DMS79 (cell line): Measurements from ENCODE around the gene PDE6D.
"Not testable (repeated sequence)": the region's sequence is repeated elsewhere in the genome, so short reads cannot be mapped to it uniquely, and the experiment has no call there.

Experiments used
- DNase-seq: peaks from one replicate; lab custom pipeline; 2025; lab: John Stamatoyannopoulos, UW

Gene PDE6D

DNA sequence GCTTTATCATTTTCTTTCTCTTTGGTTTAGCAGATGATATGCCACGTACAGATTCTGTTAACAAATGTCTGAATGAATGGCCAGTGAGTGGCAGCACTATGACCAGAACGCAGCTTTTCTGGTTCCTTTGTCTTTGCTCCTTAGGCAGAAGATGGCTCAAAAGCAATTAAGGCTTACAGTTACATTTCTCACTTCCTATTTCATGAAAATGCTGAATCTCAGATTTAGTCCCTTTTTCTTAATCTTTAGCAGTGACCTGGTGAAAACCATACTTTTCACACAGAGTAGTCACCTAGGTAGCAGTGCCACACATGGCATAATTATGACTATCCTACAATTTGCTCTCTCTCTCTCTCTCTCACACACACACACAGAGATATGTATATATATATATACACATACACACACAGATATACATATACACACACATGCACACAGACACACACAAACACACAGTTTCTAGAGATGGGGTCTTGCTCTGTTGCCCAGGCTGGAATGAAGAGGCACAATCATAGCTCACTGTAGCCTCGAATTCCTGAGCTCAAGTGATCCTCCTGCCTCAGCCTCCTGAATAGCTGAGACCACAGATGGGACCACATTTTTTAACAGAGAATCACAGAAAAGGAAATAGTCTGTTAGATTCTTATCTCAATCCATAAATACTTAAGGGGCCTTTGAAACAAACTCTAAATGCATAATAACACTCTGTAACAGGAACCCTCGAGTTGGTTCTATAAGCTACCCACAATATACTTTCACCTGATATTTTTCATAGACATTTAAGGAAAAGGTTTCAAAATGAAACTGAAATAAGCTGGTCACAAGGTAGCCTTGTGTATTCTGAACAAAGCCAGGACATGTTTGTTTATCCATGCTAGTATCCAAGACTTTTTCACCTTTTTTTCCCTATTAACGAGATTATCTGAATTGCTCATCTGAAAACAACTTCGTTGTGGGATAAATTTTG, 11.6 kb downstream of the PDE6D start:
- no peak for DNase-seq

DNA sequence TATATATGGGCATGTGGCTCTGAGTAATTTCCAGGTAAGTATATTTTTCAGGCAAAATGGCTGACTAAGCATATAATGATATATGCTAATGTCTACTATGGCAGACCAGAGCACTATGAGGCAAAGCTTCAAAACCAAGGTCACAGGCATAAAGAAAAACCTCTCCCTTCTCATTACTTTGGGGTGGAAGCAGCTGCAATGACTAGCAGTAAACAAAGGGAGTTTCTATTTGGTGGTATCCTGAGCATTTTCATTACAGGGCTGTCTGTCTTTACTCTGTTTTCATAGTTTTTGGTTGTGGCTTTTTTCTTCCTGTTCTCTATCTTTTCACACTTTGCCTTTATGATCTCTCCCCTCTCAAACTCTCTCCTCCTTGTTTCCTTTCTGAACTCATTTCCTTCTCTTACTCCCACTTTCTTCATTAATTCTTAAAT, 15.6 kb downstream of the PDE6D start:
- DNase-seq, result no peak

DNA sequence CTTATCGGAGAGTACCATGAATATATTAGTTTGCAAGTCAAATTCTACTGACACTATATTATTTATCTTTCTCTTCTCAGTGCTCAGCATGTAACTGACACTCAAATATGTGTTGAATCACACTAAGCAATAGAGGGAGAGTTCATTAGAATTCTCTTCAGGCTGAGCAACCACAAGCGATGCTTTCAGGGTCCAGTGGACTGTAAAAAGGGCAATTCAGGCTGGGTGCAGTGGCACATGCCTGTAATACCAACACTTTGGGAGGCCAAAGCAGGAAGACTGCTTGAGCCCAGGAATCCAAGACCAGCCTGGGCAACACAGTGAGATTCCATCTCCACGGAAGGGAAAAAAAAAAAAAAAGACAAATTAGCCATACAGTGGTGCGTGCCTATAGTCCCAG, 16.3 kb downstream of the PDE6D start:
- DNase-seq, result no peak

DNA sequence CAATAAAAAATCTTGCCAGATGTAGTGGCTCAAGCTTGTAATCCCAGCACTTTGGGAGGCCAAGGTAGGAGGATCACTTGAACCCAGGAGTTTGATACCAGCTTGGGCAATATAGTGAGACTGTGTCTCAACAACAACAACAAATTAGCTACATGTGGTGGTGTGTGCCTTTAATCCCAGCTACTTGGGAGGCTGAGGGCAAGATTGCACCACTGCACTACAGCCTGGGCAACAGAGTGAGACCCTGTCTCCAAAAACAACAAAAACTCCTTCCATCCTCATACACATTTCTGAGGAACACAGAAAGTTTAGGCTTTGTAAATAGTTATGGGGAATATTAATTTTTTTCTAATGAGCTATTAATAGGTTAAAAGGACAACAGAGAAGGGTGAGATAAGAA, 17.0 kb downstream of the PDE6D start:
- no peak for DNase-seq

DNA sequence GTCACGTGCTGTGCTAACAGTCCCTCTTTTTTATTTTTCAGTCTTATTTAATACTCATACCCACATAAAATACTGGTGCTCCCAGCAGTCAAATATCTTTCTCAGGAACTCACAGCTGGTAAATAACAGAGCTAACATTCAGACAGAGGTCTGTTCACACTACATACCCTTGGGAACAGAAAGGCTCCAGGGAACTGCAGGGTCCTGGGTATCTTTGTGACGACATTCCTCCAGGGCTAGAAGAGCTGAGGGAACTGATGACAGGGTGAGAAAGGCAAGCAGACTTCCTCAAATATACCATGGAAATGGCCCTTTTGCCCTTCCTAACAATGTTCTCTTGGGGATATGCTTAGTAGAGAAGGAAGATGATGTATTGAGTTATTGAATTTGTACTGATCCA, 19.3 kb downstream of the PDE6D start:
- DNase-seq, result no peak

DNA sequence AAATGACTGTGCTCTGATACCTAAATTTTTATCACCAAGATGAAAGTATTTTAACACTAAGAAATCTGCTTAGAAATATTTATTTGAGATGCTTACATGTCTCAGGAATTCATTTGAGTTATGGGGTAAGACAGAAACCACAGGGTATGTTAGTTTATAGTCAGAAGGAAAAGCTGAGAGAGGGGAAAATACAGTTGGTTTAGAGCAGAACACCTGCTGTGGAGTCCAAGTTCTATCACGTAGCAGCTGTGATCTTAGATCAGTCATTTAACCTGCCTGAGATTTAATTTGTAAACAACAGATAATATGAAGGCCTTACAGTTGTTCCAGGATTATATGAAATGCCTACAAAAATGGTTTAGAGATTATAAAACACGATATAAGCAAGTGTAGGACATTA, 29.0 kb downstream of the PDE6D start:
- no peak for DNase-seq

DNA sequence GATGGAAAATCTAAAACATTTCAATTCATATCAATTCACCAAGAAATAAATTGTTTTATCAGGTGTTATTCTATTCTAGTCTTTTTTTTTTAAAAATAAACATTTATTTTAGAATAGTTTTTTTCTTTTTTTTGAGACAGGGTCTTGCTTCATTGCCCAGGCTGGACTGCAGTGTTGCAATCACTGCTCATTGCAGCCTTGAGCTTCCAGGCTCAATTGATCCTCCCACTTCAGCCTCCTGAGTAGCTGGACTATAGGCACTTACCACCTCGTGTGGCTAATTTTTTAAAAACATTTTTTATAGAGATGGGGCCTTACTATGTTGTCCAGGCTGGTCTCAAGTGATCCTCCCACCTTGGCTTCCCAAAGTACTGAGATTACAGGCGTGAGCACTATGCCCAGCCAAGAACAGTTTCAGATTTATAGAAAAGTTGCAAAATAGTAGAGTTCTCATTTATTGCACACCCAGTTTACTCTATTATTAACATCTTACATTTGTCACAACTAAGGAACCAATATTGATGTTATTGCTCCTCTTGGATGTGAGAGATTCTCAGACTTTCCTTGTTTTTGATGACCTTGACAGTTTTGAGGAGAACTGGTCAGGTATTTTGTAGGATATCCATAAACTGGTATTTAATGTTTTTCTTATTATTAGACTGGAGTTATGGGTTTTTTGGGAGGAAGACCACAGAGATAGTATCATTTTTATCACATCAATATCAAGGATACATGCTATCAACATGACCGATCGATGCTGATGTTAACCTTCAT, 29.9 kb downstream of the PDE6D start:
- DNase-seq, result no peak

DNA sequence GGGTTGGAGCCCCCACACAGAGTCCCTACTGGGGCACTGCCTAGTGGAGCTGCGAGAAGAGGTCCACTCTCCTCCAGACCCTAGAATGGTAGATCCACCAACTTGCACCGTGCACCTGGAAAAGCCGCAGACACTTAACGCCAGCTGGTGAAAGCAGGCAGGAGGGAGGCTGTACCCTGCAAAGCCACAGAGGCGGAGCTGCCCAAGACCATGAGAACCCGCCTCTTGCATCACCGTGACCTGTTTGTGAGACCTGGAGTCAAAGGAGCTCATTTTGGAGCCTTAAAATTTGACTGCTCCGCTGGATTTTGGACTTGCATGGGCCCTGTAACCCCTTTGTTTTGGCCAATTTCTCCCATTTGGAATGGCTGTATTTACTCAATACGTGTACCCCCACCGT, 32.1 kb downstream of the PDE6D start:
- DNase-seq, result not testable (repeated sequence)

DNA sequence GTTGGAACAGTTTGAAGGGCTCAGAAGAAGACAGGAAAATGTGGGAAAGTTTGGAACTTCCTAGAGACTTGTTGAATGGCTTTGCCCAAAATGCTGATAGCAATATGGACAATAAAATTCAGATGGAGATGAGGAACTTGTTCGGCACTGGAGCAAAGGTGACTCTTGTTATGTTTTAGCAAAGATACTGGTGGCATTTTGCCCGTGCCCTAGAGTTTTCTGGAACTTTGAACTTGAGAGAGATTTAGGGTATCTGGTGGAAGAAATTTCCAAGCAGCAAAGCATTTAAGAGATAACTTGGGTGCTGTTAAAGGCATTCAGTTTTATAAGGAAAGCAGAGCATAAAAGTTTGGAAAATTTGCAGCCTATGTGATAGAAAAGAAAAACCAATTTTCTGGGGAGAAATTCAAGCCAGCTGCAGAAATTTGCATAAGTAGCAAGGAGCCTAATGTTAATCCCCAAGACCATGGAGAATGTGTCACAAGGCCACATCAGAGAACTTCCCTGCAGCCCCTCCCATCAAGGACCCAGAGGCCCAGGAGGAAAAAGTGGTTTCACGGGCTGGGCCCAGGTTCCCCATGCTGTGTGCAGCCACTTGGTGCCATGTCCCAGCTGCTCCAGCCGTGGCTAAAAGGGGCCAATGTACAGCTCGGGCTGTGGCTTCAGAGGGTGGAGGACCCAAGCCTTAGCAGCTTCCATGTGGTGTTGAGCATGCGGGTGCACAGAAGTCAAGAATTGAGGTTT, 32.8 kb downstream of the PDE6D start:
- not testable (repeated sequence) for DNase-seq

DNA sequence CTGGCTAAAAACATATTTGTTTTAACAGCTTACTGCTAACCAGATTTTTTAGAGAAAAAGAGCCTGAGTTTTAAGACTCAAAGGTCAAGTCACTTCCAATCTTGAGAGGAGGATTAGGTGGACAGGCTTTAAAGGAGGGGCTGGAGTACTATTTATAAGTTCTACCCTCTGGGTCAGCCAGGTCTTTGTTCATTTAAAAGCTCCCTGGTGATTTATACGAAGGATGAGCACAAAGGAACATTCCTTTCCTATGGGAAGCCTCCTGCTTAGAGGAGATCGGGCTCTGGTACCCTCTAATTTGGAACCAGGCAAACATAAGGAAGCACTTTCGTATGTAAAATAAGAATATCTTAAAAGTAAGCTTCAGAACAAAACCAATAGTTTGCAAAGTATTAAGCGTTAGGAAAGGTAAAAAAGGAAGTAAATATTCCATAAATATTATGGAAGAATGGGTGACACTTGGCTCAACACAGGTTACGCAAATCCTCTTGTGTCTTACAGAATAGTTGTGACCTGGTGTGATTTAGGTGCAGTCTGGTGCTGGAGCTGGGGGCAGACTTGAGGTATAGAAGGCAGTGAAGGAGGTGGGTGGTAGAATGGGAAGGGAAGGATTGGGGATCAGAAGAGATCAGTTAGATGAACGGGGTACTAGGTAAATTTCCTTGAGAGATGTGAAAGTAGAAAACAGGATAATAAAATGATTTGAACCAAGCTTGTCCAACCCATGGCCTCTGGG, 35.6 kb downstream of the PDE6D start:
- DNase-seq, result no peak

DNA sequence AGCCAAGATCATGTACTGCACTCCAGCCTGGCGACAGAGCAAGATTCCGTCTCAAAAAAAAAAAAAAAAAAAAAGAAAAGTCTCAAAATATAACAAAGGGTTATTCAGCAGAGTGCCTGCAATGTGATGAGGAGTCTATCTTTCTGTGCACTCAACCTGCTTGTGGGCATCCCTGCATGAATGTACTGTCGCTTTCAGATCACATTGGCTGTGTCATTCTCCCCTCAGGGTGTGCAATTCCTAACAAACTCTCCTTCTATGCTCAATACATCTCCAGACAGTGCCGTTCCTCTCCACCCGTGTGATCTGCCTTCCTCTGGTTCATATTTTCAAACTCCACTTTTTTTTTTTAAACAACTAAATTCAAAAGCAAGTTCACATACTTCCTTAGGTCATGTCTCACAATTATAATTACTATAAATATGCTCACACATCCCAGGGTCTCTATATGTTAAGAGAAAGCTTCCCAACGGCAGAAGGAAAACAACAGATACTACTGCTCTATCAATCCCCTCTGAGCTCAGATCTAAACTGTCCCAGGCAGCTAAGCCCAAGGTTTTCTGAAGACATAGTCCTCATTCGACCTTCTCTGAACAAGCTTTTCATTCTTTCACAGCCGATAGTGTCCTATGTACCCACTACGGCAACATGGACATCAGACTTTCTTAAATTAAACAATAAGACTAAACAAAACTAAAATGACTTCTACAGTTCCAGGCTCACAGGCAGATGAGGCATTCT, 37.5 kb downstream of the PDE6D start:
- no peak for DNase-seq

DNA sequence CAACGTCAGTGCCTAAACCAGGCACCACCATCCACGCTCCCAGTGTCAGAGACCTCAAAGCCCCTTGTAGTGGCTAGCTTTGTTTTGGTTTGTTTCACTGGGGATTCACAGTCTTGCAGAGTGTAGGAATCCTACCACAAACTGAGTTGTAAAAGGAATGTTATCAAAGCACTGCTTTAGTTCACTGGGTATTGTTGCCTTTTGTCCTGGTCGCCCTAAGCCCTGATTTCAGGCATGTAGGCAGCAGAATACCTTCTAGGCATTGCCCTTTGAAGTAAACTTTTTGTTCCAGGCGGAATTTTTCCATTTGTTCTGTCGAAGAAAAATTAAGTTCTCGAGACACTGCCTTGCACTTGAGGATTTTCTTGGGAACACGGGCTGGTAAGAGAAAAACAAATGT, 43.3 kb downstream of the PDE6D start:
- DNase-seq, result no peak

DNA sequence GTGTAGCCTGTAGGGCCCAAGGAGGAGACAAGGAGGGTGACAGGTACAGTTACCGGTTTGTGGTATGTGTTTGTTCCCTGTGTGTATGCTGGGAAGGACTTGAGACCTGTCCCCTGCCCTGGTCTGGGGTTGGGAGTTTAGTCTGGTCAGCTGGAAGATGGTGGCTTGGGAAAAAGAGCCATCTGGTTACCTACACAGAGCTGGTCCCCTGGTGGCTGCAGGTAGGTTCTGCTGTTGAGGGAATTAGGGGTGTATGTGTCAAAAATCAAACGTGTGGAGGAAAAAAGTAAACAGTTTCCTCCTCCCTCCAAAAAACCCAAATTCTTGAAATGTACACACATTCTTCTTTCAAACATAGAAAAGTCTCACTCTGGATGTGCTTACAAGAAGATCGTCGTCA, 48.5 kb downstream of the PDE6D start:
- no peak for DNase-seq

DNA sequence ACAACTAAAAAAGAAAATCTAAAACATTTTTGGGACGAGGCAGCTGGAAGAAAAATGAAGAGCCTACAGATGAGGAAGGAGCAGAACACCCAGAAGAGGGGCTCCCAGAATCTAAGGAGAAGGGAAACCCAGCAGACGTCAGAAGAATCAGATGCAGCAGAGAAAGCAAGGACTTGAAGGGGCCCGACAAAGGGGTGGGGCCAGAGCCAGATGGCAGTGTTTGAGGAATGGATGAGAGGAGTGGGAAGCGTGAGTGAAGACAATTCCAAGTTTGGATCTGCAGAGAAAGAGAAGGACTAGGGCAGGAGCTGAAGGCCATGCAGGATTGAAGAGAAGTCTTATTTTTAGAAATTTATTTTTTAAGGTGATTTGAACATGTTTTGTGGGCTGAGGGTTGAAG, 53.5 kb downstream of the PDE6D start:
- DNase-seq, result no peak

DNA sequence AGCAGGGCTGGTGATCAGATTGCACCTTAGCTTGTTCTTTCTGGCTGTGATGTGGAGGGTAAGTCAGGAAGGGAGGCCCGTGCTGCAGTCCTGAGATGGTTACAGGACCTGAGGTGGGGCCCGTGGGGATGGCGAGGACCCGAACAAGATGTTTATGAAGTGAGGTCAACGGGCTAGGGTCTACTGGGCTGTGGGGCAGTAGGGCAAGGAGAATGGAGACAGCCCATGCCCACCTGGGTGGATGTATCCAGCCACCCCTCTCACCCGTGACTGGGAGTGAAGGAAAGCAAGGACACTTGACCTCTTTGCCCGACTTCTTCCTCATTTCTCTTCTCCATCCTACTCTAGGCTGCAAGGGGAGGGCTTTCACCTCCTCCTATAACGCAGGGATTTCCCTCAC, 54.8 kb downstream of the PDE6D start:
- no peak for DNase-seq

DNA sequence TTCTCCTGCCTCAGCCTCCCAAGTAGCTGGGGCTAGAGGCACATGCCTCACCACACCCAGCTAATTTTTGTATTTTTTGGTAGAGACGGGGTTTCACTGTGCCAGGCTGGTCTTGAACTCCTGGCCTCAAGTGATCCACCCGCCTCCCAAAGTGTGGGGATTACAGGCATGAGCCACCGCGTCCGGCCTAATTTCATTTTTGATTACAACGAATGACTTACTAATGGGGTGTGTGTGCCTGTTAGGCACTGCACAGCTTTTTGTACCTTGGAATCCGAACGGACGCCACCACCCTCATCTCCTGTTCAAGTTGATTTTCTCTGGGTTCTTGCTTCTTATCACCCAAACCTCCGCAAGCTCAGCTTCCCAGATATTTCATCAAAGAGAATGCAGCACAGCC, 55.6 kb downstream of the PDE6D start:
- no peak for DNase-seq

DNA sequence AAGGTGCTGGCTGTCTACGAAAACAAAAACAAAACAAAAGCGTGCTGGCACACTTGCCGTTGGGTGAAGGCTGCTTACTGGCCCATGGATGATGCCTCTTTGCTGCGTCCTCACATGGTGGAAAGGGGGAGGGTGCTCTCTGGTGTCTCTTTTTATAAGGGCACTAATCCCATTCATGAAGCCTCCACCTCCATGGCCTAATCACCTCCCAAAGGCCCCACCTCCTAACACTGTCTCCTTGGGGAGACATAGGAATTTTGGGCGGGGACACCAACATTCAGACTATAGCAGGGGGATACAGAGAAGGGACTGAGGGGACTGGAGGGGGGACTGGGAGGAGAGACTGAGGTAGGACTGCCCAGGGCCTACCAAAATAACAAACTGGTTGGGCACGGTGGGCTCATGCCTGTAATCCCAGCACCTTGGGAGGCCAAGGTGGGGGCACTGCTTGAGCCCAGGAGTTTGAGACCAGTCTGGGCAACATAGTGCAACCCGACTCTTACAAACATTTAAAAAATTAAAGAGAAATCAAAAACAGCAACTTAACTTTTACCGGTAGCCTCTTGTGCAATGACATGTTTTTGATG, 58.3 kb downstream of the PDE6D start:
- no peak for DNase-seq

DNA sequence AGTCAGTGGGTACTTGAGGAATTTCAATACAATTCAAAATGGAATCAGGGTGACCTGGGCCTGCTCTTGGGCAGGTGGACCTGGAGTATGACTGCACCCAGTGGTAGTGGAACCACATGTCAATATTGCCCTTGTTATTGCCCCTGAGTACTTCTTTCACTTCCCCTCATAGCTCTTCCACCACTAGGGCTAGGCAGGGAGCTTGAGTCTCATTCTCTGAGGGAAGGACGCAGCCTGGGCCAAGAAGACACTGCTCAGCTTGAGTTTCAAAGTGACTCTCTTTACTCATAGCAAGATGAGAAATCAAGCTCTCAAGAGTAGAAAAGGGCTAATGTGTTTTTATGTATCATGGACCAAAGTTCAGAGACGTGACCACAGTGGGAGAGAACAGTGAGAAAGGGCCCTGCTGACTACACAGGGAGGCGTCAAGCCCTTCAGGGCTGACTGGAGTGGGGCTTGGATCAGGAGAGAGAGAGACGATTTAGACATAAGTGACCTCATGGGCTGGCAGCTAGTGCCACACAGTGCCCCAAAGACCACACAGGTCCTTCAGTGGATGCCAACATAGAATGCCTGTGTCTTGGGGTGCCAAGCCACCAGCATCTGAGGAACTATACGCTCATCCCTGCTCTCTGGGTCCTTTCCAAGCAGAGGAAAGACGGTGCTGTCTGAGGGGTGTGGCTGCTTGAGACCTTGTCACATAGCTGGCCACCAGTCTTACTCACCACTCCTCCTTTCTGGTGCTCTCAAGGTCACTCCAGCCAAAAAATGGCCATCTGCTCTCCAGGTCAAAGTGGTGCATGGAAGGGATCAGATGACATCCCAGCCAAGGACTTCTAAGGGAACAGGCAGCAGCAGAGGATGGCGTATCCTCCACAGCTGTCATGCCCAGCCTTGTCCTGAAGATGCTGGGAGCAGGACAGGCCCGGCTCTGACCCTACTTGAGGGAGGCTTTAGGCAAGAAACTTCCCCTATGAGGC, 59.8 kb downstream of the PDE6D start:
- no peak for DNase-seq

DNA sequence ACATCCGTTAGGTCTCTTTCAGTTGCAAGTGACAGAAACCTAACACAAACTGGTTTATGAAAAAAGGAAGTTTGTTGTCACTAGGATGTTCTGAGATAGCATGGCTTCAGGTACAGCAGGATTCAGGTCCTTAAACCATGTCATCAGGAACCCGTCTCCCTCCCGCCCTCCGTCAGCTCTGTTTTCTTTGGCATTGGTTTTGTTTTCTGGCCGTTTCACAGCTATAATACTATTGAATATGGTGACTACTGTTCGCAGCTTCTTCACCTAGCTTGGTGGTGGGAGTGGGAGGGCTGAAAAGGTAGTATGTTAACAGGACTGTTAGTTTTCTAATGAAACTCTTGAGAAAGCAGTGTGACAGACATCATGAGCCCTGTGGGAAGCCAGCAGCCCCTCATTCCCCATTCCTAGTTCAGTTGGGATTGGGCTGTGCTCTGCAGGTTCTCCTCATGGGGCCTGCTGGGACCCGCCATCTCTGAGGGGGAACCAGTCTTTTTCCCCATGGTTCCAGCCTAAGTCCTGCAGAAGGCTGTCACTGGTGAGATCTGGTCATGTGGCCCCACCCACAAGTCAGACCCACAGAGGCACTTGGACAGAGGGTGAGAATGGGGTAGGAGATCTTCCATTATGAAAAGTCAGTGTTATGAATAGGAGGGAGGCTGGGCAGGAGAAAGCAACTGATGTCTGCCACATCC, 60.6 kb downstream of the PDE6D start:
- DNase-seq, result no peak
